ENCODE results near the gene MSH3.

GRCh38 chr5:80653502-80653901 is 950 bp upstream of the MSH3 start:
- no peak for TF ChIP-seq ZNF8 (CRISPR knock-in tag; IDR thresholded peaks at IDR 0.05)
- no peak for TF ChIP-seq ARNTL (CRISPR knock-in tag; IDR thresholded peaks at IDR 0.05; ENCODE audit: borderline replicate concordance, low read depth)
- TF ChIP-seq ZFP30 (CRISPR knock-in tag; IDR thresholded peaks at IDR 0.05), result no peak
- TF ChIP-seq TSHZ2 (CRISPR knock-in tag; IDR thresholded peaks at IDR 0.05), result no peak
- TF ChIP-seq ZNF70 (CRISPR knock-in tag; IDR thresholded peaks at IDR 0.05), result no peak
- TF ChIP-seq ISL1 (CRISPR knock-in tag; IDR thresholded peaks at IDR 0.05), result no peak
- TF ChIP-seq TCF4 (CRISPR knock-in tag; IDR thresholded peaks at IDR 0.05; ENCODE audit: borderline replicate concordance), result no peak
- no peak for TF ChIP-seq PATZ1 (CRISPR knock-in tag; IDR thresholded peaks at IDR 0.05; ENCODE audit: borderline replicate concordance)
- no peak for TF ChIP-seq PPARA (CRISPR knock-in tag; IDR thresholded peaks at IDR 0.05; ENCODE audit: borderline replicate concordance)
- no peak for TF ChIP-seq CREB5 (CRISPR knock-in tag; IDR thresholded peaks at IDR 0.05; ENCODE audit: low read depth)
- TF ChIP-seq POU6F1 (CRISPR knock-in tag; IDR thresholded peaks at IDR 0.05; ENCODE audit: borderline replicate concordance, low read depth), result no peak
- TF ChIP-seq CSDC2 (CRISPR knock-in tag; IDR thresholded peaks at IDR 0.05), result no peak
- no peak for TF ChIP-seq SNAI2 (CRISPR knock-in tag; IDR thresholded peaks at IDR 0.05)
- TF ChIP-seq RARB (CRISPR knock-in tag; IDR thresholded peaks at IDR 0.05), result no peak

Data from SK-N-SH treated with all-trans-retinoic acid at 6 μM for 48 hours (cell line).